Brain microvascular endothelial cell (primary cell): ENCODE results near the gene PEBP1.

Source experiments
- DNase-seq: peaks from one replicate; pipeline ENCODE4 v3.0.0-alpha.2; 2020
- H3K27ac ChIP-seq: fragments of 250-450 bp; sonication (Bioruptor Pico); 2 replicates; pipeline ENCODE4 v1.5.1; 2020; ENCODE audit warnings: mild to moderate bottlenecking, moderate library complexity
- H3K27me3 ChIP-seq: fragments of 250-450 bp; sonication (Bioruptor Pico); replicated peaks from 2 replicates; pipeline ENCODE4 v1.5.1; 2020; ENCODE audit warnings: mild to moderate bottlenecking
- H3K36me3 ChIP-seq: fragments of 250-450 bp; sonication (Bioruptor Pico); replicated peaks from 2 replicates; pipeline ENCODE4 v1.5.1; 2020; ENCODE audit warnings: mild to moderate bottlenecking
- H3K4me3 ChIP-seq: 2 replicates; pipeline ENCODE4 v1.5.1; 2011; ENCODE audit warnings: low read depth, mild to moderate bottlenecking, control low read depth, low read length, moderate library complexity
- in situ Hi-C: cut with HindIII; loops from 2 replicates; pipeline ENCODE4 v1.10.0; 2017; ENCODE audit warnings: low sequenced_read_pairs, low pct_ligation_motif_present
- TF ChIP-seq, protein P1 (sequence below): IDR thresholded peaks from 2 replicates; pipeline ENCODE4 v1.5.1; 2011; ENCODE audit warnings: low read depth, mild to moderate bottlenecking, moderate library complexity, low read length, control low read depth, inconsistent platforms; ENCODE audit errors: missing control alignments

The PEBP1 gene

DNA sequence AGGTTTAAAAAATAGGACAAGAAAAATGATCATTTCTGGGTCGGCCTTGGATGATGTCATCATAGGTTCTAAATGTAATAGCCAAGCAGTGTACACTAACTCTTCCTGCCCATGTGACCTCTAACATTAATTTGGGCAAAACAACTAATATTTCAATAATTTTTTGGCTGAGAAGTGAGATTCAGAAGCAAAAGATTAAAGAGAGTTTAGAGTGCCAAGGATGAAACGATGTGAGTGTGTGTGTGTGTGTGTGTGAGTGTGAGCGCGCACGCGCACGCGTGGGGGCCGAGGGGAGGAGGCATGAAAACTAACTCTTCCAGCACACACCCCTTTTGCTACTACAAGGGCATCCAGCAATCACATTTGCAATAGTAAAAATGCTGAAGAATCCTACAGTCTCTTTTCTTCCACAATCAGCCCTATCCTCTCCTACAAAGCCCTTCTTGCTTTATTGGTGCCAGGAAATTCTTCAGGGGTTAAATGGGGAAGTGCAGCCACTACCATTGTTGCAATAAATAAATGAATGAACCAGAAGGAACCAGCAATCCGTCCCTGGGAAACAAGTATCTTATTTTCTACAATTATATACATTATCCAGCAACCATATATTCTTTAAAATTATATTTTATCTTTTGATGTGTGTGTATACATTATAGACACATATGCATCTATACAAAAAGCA is 52.9 kb downstream of the PEBP1 start:
- in situ Hi-C loops, result loop anchor here (25.0 kb wide), 1 partner anchor 173 kb away; the partner anchor contains the start of gene TAOK3
- Histone ChIP-seq H3K27ac (peak overlapping the region; percentile 59), H3K36me3 (peaks cover 7% of the 10 kb centered on the region), H3K27me3 (no peaks in the 10 kb centered on the region), H3K4me3 (peak overlapping the region; percentile 60)
- TF ChIP-seq, protein P1, sequence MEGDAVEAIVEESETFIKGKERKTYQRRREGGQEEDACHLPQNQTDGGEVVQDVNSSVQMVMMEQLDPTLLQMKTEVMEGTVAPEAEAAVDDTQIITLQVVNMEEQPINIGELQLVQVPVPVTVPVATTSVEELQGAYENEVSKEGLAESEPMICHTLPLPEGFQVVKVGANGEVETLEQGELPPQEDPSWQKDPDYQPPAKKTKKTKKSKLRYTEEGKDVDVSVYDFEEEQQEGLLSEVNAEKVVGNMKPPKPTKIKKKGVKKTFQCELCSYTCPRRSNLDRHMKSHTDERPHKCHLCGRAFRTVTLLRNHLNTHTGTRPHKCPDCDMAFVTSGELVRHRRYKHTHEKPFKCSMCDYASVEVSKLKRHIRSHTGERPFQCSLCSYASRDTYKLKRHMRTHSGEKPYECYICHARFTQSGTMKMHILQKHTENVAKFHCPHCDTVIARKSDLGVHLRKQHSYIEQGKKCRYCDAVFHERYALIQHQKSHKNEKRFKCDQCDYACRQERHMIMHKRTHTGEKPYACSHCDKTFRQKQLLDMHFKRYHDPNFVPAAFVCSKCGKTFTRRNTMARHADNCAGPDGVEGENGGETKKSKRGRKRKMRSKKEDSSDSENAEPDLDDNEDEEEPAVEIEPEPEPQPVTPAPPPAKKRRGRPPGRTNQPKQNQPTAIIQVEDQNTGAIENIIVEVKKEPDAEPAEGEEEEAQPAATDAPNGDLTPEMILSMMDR, result no peak
- peak; percentile 2 for DNase-seq

DNA sequence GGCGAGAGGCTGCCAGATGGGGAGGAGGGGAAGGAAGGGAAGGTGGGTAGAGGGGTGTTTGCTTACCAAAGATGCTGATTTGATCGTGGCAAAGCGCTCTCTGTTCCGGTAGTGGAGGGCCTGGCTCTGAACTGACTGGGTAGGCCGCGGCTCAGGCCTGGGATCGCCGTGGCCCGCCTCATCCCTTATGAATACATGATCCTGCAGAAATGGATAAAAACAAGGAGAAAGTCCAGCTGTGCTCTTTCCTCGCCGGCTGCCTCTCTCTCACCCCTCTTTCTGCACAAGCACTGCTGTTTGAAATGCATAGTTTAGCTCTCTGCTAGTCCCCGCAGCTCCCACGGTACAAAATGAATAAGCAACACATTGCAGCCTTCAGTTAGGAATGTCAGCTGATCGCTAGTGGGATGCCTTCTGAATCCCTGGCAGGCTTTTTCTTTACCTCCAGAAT is 53.8 kb downstream of the PEBP1 start:
- Histone ChIP-seq H3K36me3 (peaks cover 7% of the 10 kb centered on the region), H3K4me3 (peak overlapping the region; percentile 60), H3K27me3 (no peaks in the 10 kb centered on the region), H3K27ac (peak overlapping the region; percentile 59)
- TF ChIP-seq, protein P1, result no peak
- in situ Hi-C loops, result loop anchor here (25.0 kb wide), 1 partner anchor 173 kb away; the partner anchor contains the start of gene TAOK3
- DNase-seq, result peak; percentile 36

DNA sequence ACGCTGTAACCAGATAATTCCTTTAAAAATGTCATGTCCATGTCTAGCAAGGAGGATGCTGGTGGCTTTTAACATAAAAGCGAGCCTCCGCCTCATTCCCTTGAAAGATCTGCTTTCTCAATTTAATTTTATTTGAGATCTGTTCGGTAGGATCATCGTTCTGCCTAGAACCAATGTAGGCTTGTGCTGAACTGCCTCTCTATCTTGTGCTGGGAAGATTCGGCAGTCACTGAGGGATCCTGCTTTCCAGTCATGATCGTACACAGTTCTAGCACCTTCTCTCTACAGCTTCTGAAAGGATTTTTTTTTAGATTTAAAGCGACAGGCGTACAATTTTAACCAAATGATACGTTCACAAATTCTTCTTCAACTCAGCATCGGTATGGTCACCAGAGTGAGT is 54.3 kb downstream of the PEBP1 start:
- Histone ChIP-seq H3K36me3 (peaks cover 7% of the 10 kb centered on the region), H3K27me3 (no peaks in the 10 kb centered on the region), H3K27ac (peak overlapping the region; percentile 59), H3K4me3 (peak overlapping the region; percentile 60)
- in situ Hi-C loops, result loop anchor here (25.0 kb wide), 1 partner anchor 172 kb away; the partner anchor contains the start of gene TAOK3
- TF ChIP-seq, protein P1, result no peak
- peak; percentile 12 for DNase-seq

DNA sequence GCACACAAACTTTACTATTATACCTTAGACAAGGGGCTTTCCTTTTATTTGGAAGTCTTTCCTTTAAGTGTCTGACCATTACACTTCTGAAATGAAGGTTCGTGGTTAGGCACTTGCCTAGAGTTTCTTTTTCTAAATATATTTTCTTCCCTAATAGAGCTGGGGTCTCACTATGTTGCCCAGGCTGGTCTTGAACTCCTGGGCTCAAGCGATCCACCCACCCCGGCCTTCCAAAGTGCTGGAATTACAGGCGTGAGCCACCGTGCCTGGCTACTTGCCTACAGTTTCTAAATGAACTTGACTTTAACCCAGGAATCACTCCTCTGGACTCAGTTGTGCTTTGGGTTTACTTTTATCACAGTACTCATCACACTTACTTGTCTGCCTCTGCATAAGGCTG is 57.6 kb downstream of the PEBP1 start:
- TF ChIP-seq, protein P1, result no peak
- Histone ChIP-seq H3K27me3 (no peaks in the 10 kb centered on the region), H3K36me3 (peaks cover 11% of the 10 kb centered on the region), H3K4me3 (no peak overlapping the region), H3K27ac (no peak overlapping the region)
- in situ Hi-C loops, result loop anchor here (25.0 kb wide), 1 partner anchor 169 kb away; the partner anchor contains the start of gene TAOK3
- DNase-seq, result no peak

DNA sequence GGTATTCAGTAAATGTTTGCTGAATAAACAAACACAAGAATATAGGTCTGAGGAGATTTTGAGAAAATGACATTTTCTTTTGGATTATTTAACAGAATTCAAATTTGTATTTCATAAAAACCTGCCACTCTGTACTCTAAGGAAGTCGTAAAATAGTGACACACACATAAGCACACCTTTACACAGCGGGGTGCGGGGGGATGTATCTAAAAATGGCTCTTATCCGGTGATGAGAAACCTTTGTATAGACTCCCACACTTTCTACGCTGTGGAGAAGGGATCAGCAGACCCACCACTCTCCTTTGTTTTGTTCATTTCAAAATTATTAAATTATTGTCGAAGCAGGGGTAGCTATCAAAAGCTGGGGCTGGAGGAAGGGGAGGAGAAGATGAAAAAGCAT is 58.0 kb downstream of the PEBP1 start:
- TF ChIP-seq, protein P1, result no peak
- DNase-seq, result no peak
- Histone ChIP-seq H3K4me3 (no peak overlapping the region), H3K27me3 (no peaks in the 10 kb centered on the region), H3K36me3 (peaks cover 16% of the 10 kb centered on the region), H3K27ac (no peak overlapping the region)
- in situ Hi-C loops, result loop anchor here (25.0 kb wide), 1 partner anchor 168 kb away; the partner anchor contains the start of gene TAOK3
